Measurements from ENCODE around the gene ASTN2.

GRCh38 chr9:116842658-116843057 lies 572.2 kb downstream of the ASTN2 start:
- TF ChIP-seq CTCF (conservative IDR thresholded peaks at IDR 0.05 in 1 of 2, IDR thresholded peaks at IDR 0.05 in 1 of 2; ENCODE audit: extremely low read depth in 1 of 2, insufficient read depth in 1 of 2, low read depth in 1 of 2, low read length in 2 of 2) (peak; percentile 17 to 31), EZH2 (IDR thresholded peaks at IDR 0.05; ENCODE audit: borderline replicate concordance, low read length) (no peak)
